Small intestine (tissue), 7 donors: ENCODE data around the gene UQCR10. TPM values are rescaled to one million over a fixed set of nuclear protein-coding genes. Genes with fewer than 3 reads are reported as not detected.
A peak's percentile ranks its signal among the peaks of the same experiment; 100 is the strongest.

Experiments used
- DNase-seq, 2 donors: peaks; one replicate each; pipeline versions ENCODE4 v3.0.0 to v3.0.0-alpha.2; 2013
- FAIRE-seq: peaks from 2 replicates; lab custom pipeline; 2012; peaks lifted over from hg19 to GRCh38; lab: Jason Lieb, UNC
- H3K27ac ChIP-seq, 3 donors: one replicate each; pipeline ENCODE4 v1.5.1; 2013; ENCODE audit warnings: low read length in 2 of 3, mild to moderate bottlenecking in 2 of 3, control low read depth in 1 of 3, inconsistent platforms in 1 of 3, low read depth in 1 of 3, moderate library complexity in 1 of 3
- H3K27me3 ChIP-seq, 3 donors: one replicate each; pipeline ENCODE4 v1.6.1; 2013; ENCODE audit warnings: low read length in 3 of 3, inconsistent platforms in 1 of 3; ENCODE audit not compliant: control insufficient read depth in 3 of 3, insufficient read depth in 3 of 3
- H3K36me3 ChIP-seq, 3 donors: one replicate each; pipeline ENCODE4 v1.6.1; 2013; ENCODE audit warnings: low read length in 3 of 3, inconsistent platforms in 1 of 3, low read depth in 1 of 3, mild to moderate bottlenecking in 1 of 3, moderate library complexity in 1 of 3; ENCODE audit not compliant: control insufficient read depth in 3 of 3, insufficient read depth in 2 of 3
- H3K4me1 ChIP-seq, 3 donors: one replicate each; pipeline ENCODE4 v1.6.1; 2013; ENCODE audit warnings: low read length in 2 of 3, inconsistent platforms in 1 of 3, low read depth in 1 of 3, mild to moderate bottlenecking in 1 of 3, moderate library complexity in 1 of 3; ENCODE audit not compliant: control insufficient read depth in 3 of 3, insufficient read depth in 2 of 3
- H3K4me3 ChIP-seq, 3 donors: one replicate each; pipeline ENCODE4 v1.5.1; 2013; ENCODE audit warnings: low read length in 3 of 3, control low read depth in 1 of 3, inconsistent platforms in 1 of 3, low read depth in 1 of 3, mild to moderate bottlenecking in 1 of 3, moderate library complexity in 1 of 3
- H3K9me3 ChIP-seq, 2 donors: one replicate each; pipeline ENCODE4 v1.6.1; 2013; ENCODE audit warnings: low read depth in 1 of 2, low read length in 1 of 2; ENCODE audit not compliant: control insufficient read depth in 2 of 2, insufficient read depth in 1 of 2
- WGBS, 3 donors: extraction: QIAGEN DNeasy Blood & Tissue Kit; methylation state at CpG; one replicate each; pipeline ENCODE4 v1.1.7; 2013; 5-methylcytosine and 5-hydroxymethylcytosine counted together
- polyA plus RNA-seq, 4 donors: library from polyadenylated mRNA; stranded (reverse) in 3 of 4; unstranded in 1 of 4; fragments of 200-250 nt in 3 of 4; fragments of 120-200 nt in 1 of 4; gene quantifications; one replicate each; pipeline versions ENCODE4 v1.2.1 to v1.2.3, GENCODE V29; 2013
- donor health status: healthy with polysubstance abuse.
- donor health status: control.
- donor health status: control.
- donor health status: Bipolar disorder and iron deficiency.
- donor health status: healthy.

The UQCR10 gene
- polyA plus RNA-seq, 4 donors, result 111 to 564 (median 343) TPM

- H3K36me3 ChIP-seq, result peaks cover 0 to 53% (median 3%) of the 10 kb centered on the region in 3 donors
- H3K4me3 ChIP-seq, result no peak overlapping the region
- H3K4me1 ChIP-seq, result peaks cover 0 to 21% (median 0%) of the 10 kb centered on the region in 3 donors
- H3K27ac ChIP-seq, result no peak overlapping the region
- no peaks in the 10 kb centered on the region for H3K27me3 ChIP-seq
- H3K9me3 ChIP-seq, result no peaks in the 10 kb centered on the region
- FAIRE-seq (no peak), DNase-seq (no peak)
- WGBS, 3 donors, result 88 to 90% (median 88%) methylated on average over 17 to 18 of the region's 18 CpGs
Observed at GRCh38 chr22:29731058-29731850, 35.9 kb upstream of the UQCR10 start.

- H3K36me3 ChIP-seq, result peaks cover 0 to 63% (median 3%) of the 10 kb centered on the region in 3 donors
- no peak overlapping the region for H3K4me3 ChIP-seq
- H3K9me3 ChIP-seq, result no peaks in the 10 kb centered on the region
- 59 to 80% (median 75%) methylated on average over 6 of the region's 6 CpGs for WGBS, 3 donors
- no peak for DNase-seq
- no peaks in the 10 kb centered on the region for H3K27me3 ChIP-seq
- H3K4me1 ChIP-seq, result peaks cover 0 to 18% (median 0%) of the 10 kb centered on the region in 3 donors
- H3K27ac ChIP-seq, result no peak overlapping the region
- FAIRE-seq, result no peak
Observed at GRCh38 chr22:29732883-29733282, 34.3 kb upstream of the UQCR10 start.

DNA sequence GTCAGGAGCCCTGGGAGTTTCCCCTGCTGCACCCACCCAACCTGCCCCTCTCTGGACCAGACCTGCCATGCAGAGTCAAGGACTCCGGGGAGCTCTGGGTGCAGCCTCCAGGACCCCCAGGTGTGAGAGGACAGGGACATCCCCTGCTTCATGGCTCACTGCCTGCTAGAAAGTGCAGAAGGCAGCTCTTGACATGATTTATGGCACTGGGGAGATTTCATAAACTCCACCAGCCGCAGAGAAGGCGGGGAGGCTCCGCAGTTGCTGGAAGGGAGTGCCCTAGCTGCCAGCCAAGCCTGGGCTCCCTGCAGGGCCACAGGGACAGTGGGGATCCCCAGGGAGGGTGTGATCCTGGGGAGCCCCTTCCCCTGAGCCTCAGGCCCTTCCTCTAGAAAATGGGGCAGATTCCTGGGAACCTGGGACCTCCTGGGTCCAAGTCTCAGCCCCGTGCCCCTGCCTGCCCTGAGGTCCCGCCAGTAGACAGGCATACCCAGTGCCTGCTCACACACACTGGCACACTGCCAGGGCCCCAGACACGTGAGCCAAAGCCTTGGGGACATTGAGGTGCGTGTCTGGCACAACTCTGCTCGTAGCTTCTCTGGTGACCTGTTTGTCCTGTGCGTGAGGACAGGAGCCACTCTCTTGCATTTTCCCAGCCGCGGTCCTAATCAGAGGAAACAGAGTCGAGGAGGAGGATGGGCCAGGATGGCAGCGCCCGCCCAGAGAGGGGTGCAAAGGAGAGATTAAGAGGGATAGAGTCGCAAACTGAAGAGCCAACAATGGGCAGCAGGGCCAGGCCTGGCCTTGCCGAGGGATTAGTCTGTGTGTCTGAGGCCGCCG, 33.6 kb upstream of the UQCR10 start:
- H3K36me3 ChIP-seq, result peaks cover 0 to 70% (median 3%) of the 10 kb centered on the region in 3 donors
- H3K4me1 ChIP-seq, result peaks cover 0 to 18% (median 0%) of the 10 kb centered on the region in 3 donors
- H3K27me3 ChIP-seq, result no peaks in the 10 kb centered on the region
- WGBS, 3 donors, result 30 to 55% (median 53%) methylated on average over 19 of the region's 19 CpGs
- H3K27ac ChIP-seq, result no peak overlapping the region
- FAIRE-seq (no peak), DNase-seq (peak; percentile 63 to 83)
- H3K9me3 ChIP-seq, result no peaks in the 10 kb centered on the region
- H3K4me3 ChIP-seq, result no peak overlapping the region

DNA sequence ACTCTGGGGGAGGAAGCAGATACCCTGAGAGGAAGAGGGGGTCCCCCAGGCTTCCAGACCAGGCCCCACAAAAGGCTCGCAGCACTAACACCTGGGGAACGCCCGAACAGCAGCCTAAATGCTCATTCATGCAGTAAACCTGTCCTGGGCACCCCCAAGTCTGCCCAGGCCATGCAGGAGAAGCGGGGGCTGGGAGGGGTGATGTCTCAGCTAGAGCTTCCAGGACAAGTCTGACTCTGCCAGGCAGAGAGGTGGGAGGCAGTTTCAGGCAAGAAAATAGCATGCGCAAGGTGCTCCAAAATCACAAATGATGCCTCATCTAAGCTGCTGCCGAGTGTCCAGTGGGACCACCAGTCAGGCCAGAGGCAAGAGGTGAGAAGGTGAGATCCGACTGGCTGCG, 32.8 kb upstream of the UQCR10 start:
- Histone ChIP-seq H3K9me3 (no peaks in the 10 kb centered on the region), H3K36me3 (peaks cover 0 to 76% (median 3%) of the 10 kb centered on the region in 3 donors), H3K27ac (no peak overlapping the region), H3K4me3 (no peak overlapping the region), H3K4me1 (peaks cover 0 to 18% (median 0%) of the 10 kb centered on the region in 3 donors), H3K27me3 (no peaks in the 10 kb centered on the region)
- WGBS, 3 donors, result 93 to 96% (median 93%) methylated on average over 8 of the region's 8 CpGs
- FAIRE-seq, result no peak
- DNase-seq, result no peak

DNA sequence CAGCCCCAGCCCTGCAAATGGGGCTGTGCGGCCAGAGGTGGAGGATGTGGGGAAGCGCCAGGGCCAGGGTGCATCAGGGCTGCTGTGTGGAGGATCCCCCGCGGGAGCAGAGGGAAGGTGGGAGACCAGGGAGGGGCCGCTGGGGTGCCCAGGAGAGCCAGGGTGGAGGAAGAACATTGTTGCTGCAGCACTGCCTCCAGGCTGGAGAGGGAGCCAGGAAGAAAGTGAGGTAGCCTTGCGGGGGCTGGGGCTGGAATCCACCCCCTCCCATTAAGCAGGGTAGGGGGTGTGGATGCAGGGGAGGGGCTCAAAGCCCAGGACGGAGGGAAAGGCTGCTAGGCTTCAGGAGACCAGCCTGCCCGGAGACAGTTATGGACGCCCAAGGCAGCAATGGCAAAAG, 32.3 kb upstream of the UQCR10 start:
- no peaks in the 10 kb centered on the region for H3K27me3 ChIP-seq
- no peaks in the 10 kb centered on the region for H3K9me3 ChIP-seq
- DNase-seq (no peak), FAIRE-seq (no peak)
- H3K27ac ChIP-seq, result no peak overlapping the region
- H3K4me3 ChIP-seq, result no peak overlapping the region
- 83 to 93% (median 84%) methylated on average over 8 to 9 of the region's 9 CpGs for WGBS, 3 donors
- H3K36me3 ChIP-seq, result peaks cover 0 to 77% (median 3%) of the 10 kb centered on the region in 3 donors
- H3K4me1 ChIP-seq, result peaks cover 0 to 18% (median 0%) of the 10 kb centered on the region in 3 donors

DNA sequence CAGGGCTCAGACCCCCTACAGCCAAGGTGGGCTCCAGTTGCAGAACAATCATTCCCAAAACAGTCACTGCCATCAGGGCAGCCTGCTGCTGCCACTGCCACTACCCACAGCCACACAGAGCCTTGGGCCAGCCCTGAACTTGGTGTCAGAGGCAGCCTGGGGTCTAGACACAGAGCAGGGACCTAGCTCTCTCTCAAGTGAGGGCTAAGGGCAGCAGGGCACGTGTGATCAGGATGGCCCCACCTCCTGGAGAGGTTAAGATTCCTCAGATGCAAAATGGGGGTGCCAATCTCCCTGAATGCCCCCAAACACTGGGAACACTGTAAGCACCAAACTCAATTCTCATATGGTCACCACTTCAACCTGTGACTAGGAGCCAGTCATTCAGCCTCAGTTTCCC, 31.8 kb upstream of the UQCR10 start:
- Histone ChIP-seq H3K27me3 (no peaks in the 10 kb centered on the region), H3K4me3 (no peak overlapping the region), H3K36me3 (peaks cover 3 to 77% (median 3%) of the 10 kb centered on the region in 3 donors), H3K9me3 (no peaks in the 10 kb centered on the region), H3K27ac (no peak overlapping the region), H3K4me1 (peaks cover 0 to 18% (median 0%) of the 10 kb centered on the region in 3 donors)
- 65 to 75% (median 67%) methylated on average over 1 of the region's 1 CpG for WGBS, 3 donors
- FAIRE-seq, result no peak
- DNase-seq, result no peak

- no peak for FAIRE-seq
- 89 to 91% (median 90%) methylated on average over 22 of the region's 22 CpGs for WGBS, 3 donors
Observed at GRCh38 chr22:29737251-29738117, 29.7 kb upstream of the UQCR10 start.

More at GRCh38 chr22:29737251-29738117, 29.7 kb upstream of the UQCR10 start:
- H3K27ac ChIP-seq, result no peak overlapping the region
- no peak overlapping the region for H3K4me3 ChIP-seq
- H3K36me3 ChIP-seq, result peaks cover 3 to 83% (median 3%) of the 10 kb centered on the region in 3 donors
- H3K9me3 ChIP-seq, result no peaks in the 10 kb centered on the region
- H3K4me1 ChIP-seq, result peaks cover 0 to 12% (median 0%) of the 10 kb centered on the region in 3 donors
- no peaks in the 10 kb centered on the region for H3K27me3 ChIP-seq
- DNase-seq, result no peak
